ENCODE measurements around the gene PROSER3.

The PROSER3 gene

GRCh38 chr19:35779033-35779432 lies 21.1 kb downstream of the PROSER3 start:
- DNase-seq, result no peak

- no peak for DNase-seq
These were observed 22.1 kb downstream of the PROSER3 start for GRCh38 chr19:35780058-35780457.

DNA sequence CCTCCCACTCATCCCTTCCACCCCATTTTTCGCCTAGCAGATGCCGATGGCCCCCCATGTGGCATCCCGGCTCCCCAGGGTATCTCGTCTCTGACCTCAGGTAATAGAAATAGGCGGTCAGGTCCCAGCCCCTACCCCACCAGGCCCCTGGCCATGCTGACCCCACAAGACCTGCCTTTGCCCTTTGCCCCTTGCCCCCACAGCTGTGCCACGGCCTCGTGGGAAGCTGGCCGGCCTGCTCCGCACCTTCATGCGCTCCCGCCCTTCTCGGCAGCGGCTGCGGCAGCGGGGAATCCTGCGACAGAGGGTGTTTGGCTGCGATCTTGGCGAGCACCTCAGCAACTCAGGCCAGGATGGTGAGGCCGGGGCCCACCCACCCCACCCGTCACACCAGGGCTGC lies 22.7 kb downstream of the PROSER3 start:
- DNase-seq, result no peak

DNA sequence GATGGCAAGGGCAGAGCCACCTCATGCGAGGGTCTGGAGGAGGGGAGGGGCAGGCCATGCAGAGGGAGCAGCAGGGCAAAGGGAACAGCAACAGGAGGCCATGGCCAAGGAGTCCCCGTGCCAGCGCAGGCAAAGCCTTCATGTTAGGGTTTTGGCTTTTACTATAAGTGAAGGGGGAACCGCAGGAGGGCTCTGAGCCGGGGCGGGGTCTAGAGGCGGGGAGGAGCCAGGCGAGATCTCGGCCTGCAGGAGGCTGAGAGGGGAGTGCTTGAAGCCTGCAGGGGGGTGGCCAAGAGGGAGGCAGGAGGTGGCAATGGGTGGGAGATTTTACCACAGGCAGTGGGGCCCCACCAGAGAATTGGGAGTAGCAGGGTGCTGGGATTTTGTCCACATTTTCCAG lies 23.7 kb downstream of the PROSER3 start:
- DNase-seq, result no peak

DNA sequence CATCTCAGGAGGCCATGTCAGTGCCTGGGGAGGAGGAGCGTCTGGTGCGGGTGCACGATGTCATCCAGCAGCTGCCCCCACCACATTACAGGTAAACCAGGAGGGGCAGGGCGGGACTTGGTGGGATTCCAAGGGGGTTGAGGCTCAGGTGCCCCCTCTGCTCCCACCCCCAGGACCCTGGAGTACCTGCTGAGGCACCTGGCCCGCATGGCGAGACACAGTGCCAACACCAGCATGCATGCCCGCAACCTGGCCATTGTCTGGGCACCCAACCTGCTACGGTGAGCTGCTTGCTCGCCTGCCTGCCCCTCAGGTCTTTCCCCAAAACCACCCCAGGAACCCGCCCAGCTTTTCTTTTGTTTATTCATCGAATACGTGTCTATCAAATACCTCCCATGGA lies 24.6 kb downstream of the PROSER3 start:
- DNase-seq, result no peak

GRCh38 chr19:35783469-35784434 lies 25.8 kb downstream of the PROSER3 start:
- no peak for DNase-seq

GRCh38 chr19:35784503-35785338 lies 26.7 kb downstream of the PROSER3 start:
- no peak for DNase-seq

DNA sequence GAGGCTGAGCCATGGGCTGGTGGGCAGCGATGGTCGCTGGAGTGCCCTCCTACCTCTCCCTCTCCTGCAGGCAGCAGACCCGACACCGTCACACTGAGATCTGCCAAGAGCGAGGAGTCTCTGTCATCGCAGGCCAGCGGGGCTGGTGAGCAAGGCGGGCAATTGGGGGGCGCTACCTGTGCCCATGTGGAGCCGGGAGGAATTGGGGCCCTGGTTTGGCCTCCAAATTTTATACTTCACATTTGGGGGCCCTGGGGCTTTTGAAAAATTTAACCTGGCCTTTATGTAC lies 27.3 kb downstream of the PROSER3 start:
- no peak for DNase-seq

GRCh38 chr19:35786299-35787160 lies 28.6 kb downstream of the PROSER3 start:
- DNase-seq, result no peak

- no peak for DNase-seq
These were observed 29.3 kb downstream of the PROSER3 start for GRCh38 chr19:35787227-35787799.

DNA sequence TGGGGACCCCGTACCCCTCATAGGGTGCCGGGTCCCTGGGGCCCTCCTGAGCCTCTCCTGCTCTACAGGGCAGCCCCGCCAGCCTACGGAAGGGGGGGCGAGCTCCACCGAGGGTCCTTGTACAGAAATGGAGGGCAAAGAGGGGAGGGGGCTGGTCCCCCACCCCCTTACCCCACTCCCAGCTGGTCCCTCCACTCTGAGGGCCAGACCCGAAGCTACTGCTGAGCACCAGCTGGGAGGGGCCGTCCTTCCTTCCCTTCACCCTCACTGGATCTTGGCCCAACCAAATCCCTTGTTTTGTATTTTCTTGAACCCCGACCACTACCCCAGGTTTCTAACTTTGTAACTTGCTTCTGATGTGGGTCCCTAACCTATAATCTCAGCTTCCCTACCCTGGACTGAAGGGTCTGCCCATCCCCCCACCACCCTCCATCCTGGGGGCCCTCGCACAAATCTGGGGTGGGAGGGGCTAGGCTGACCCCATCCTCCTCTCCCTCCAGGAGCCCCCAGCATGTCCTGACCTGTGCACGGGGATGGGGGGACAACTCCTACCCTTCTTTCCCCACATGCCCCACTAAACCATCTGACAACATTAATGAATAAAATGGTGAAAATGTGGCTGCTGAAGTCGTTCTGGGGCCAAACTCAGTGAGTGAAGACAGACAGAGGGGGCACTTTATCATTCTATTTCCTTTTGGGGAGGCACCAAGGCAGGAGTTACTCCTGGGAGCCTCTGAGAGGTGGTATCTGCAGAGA lies 30.4 kb downstream of the PROSER3 start:
- no peak for DNase-seq

DNA sequence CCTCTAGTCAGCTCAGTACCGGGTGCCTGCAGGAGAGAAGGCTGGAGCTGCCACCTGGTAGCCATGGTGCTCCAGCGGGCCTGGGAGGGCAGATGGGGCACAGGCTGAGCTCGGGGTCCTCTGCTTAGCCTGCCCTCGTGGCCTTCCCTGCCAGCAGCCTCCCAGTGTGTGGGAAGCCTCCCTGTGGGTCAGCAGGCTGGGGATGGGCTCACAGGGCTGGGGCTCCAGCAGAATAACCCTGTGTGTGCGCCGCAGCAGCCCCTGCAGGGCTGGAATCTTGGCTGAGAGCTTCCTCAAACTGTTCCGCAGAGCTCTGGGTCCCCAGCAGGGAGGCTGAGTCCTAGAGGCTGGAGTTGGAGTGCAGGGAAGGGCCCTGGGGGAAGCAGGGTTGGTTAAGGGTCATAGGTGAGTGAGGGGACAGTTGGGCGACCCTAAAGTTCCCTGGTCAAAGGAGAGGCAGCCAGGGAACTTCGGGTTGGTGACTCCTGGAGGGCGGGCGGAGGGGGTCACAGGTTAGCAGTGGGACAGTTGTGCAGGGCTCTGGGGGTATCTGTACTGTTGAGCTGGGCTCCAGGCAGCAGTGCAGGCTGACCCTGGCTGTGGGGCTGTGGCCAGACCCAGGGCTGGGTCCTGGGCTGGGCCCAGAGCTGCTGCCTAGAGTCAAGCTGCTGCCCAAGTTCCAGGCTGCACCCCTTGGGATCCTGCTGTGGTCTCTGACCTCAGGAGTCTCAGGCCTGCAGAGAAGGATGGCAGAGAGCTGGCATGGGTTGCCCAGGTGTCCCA lies 31.4 kb downstream of the PROSER3 start:
- no peak for DNase-seq

- no peak for DNase-seq
These were observed 32.3 kb downstream of the PROSER3 start for GRCh38 chr19:35789978-35790944.

- DNase-seq, result no peak
These were observed 33.2 kb downstream of the PROSER3 start for GRCh38 chr19:35790981-35791813.

GRCh38 chr19:35791814-35792279 lies 33.9 kb downstream of the PROSER3 start:
- no peak for DNase-seq

DNA sequence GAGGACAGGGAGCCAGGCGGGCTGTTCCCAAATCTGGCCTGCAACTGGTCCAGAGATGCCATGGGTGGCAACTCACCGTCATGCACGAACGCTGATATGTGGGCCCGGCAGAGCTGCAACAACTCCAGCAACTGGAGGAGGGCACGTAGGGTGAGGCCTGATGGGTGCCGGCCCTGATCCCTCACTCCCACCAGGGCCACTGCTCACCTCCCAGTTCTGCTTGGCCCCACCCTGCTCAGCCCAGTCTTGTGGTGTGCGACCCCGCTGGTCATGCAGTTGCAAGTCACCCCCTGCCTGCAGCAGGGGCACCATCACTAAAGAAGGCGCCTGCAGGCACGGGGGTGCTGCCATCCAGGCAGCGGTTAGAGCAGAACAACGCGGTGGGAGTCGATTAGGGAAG lies 34.3 kb downstream of the PROSER3 start:
- DNase-seq, result no peak

GRCh38 chr19:35792888-35793287 lies 34.9 kb downstream of the PROSER3 start:
- DNase-seq, result no peak

GRCh38 chr19:35793381-35794165 lies 35.6 kb downstream of the PROSER3 start:
- no peak for DNase-seq

All from CD4-positive, alpha-beta T cell treated with Interleukin-12 subunit alpha and Interleukin-12 subunit beta, for 1 hour (primary cell).